Neuronal stem cell (in vitro differentiated cells): ENCODE measurements around the gene RNASE12.
A peak's percentile ranks its signal among the peaks of the same experiment; 100 is the strongest.

ENCODE experiments used
- DNase-seq: peaks from one replicate; pipeline ENCODE4 v3.0.0-alpha.2; 2013; ENCODE audit warnings: low spot score
- H2AFZ ChIP-seq: one replicate; pipeline ENCODE4 v1.6.1; 2013; ENCODE audit warnings: mild to moderate bottlenecking, low read length, inconsistent platforms
- H2AK5ac ChIP-seq: 2 replicates; pipeline ENCODE4 v1.6.1; 2013; ENCODE audit warnings: low read depth, mild to moderate bottlenecking, inconsistent platforms, low read length, moderate library complexity, mixed read lengths
- H2BK120ac ChIP-seq: 2 replicates; pipeline ENCODE4 v1.6.1; 2013; ENCODE audit warnings: low read depth, mild to moderate bottlenecking, inconsistent platforms, low read length, moderate library complexity, mixed read lengths
- H2BK12ac ChIP-seq: one replicate; pipeline ENCODE4 v1.6.1; 2013; ENCODE audit warnings: low read length, inconsistent platforms
- H2BK15ac ChIP-seq: 2 replicates; pipeline ENCODE4 v1.6.1; 2013; ENCODE audit warnings: mild to moderate bottlenecking, low read length, inconsistent platforms, mixed read lengths
- H2BK5ac ChIP-seq: one replicate; pipeline ENCODE4 v1.6.1; 2013; ENCODE audit warnings: inconsistent platforms, mild to moderate bottlenecking, low read length, moderate library complexity
- H3K14ac ChIP-seq: one replicate; pipeline ENCODE4 v1.6.1; 2013; ENCODE audit warnings: low read length, inconsistent platforms
- H3K18ac ChIP-seq: 2 replicates; pipeline ENCODE4 v1.6.1; 2013; ENCODE audit warnings: low read length, inconsistent platforms
- H3K23ac ChIP-seq: 2 replicates; pipeline ENCODE4 v1.6.1; 2013; ENCODE audit warnings: low read depth, mild to moderate bottlenecking, mixed read lengths, low read length, inconsistent platforms; ENCODE audit not compliant: poor library complexity
- H3K27ac ChIP-seq: replicated peaks from 3 replicates; pipeline ENCODE4 v1.5.1; 2013; ENCODE audit warnings: low read length, inconsistent platforms
- H3K27me3 ChIP-seq, 3 experiments: 2 replicates each; pipeline ENCODE4 v1.6.1; 2013; ENCODE audit warnings: low read length in 3 of 3, mild to moderate bottlenecking in 2 of 3, inconsistent platforms in 1 of 3, low read depth in 1 of 3, mixed read lengths in 1 of 3, moderate library complexity in 1 of 3; ENCODE audit not compliant: control insufficient read depth in 3 of 3, insufficient read depth in 3 of 3
- H3K36me3 ChIP-seq, 2 donors: replicated peaks in 1 of 2; 2 replicates each; pipeline ENCODE4 v1.6.1; 2013; ENCODE audit warnings: low read length in 2 of 2; ENCODE audit not compliant: control insufficient read depth in 2 of 2, insufficient read depth in 2 of 2
- H3K4ac ChIP-seq: 2 replicates; pipeline ENCODE4 v1.6.1; 2013; ENCODE audit warnings: inconsistent platforms, mild to moderate bottlenecking, low read length, moderate library complexity
- H3K4me1 ChIP-seq, 2 donors: 1 replicate in 1 of 2; 2 replicates in 1 of 2; pipeline ENCODE4 v1.6.1; 2013; ENCODE audit warnings: low read length in 2 of 2, low read depth in 1 of 2; ENCODE audit not compliant: control insufficient read depth in 2 of 2, insufficient read depth in 1 of 2
- H3K4me2 ChIP-seq: one replicate; pipeline ENCODE4 v1.6.1; 2013; ENCODE audit warnings: mild to moderate bottlenecking, low read length, inconsistent platforms; ENCODE audit not compliant: insufficient read depth, poor library complexity, severe bottlenecking
- H3K4me3 ChIP-seq, 2 donors: 2 replicates each; pipeline ENCODE4 v1.5.1; 2013; ENCODE audit warnings: low read length in 2 of 2, mild to moderate bottlenecking in 2 of 2, inconsistent platforms in 1 of 2, moderate library complexity in 1 of 2
- H3K79me1 ChIP-seq: one replicate; pipeline ENCODE4 v1.6.1; 2013; ENCODE audit warnings: low read depth, mild to moderate bottlenecking, inconsistent platforms, low read length, moderate library complexity
- H3K9ac ChIP-seq: one replicate; pipeline ENCODE4 v1.6.1; 2013; ENCODE audit warnings: mild to moderate bottlenecking, low read depth, low read length, inconsistent platforms; ENCODE audit not compliant: poor library complexity
- H3K9me3 ChIP-seq, 2 donors: replicated peaks in 1 of 2; 2 replicates each; pipeline versions ENCODE3 to v1.6.1; 2013; ENCODE audit warnings: low read length in 2 of 2, mild to moderate bottlenecking in 2 of 2, inconsistent platforms in 1 of 2, low read depth in 1 of 2, mixed read lengths in 1 of 2, moderate library complexity in 1 of 2; ENCODE audit not compliant: control insufficient read depth in 2 of 2, insufficient read depth in 1 of 2
- H4K8ac ChIP-seq: one replicate; pipeline ENCODE4 v1.6.1; 2013; ENCODE audit warnings: low read depth, mild to moderate bottlenecking, inconsistent platforms, low read length, moderate library complexity
- H4K91ac ChIP-seq: one replicate; pipeline ENCODE4 v1.6.1; 2013; ENCODE audit warnings: low read length, low read depth, mild to moderate bottlenecking, inconsistent platforms; ENCODE audit not compliant: poor library complexity
- WGBS, 2 donors: extraction: QIAGEN DNeasy Blood & Tissue Kit; methylation state at CpG; one replicate each; pipeline ENCODE4 v1.1.7; 2013; ENCODE audit warnings: missing lambda C conversion rate in 2 of 2, mixed read lengths in 1 of 2; ENCODE audit not compliant: insufficient read length in 2 of 2, insufficient replicate concordance in 1 of 2; ENCODE audit errors: extremely low coverage in 2 of 2; 5-methylcytosine and 5-hydroxymethylcytosine counted together

RNASE12 gene

GRCh38 chr14:20609215-20610001, 18.2 kb upstream of the RNASE12 start:
- H3K4ac ChIP-seq, result no peak overlapping the region
- no peak overlapping the region for H2BK15ac ChIP-seq
- H2BK12ac ChIP-seq, result no peak overlapping the region
- WGBS, 2 donors, result no CpG with 5 or more reads among the region's 44 CpGs
- H3K4me2 ChIP-seq, result peak overlapping the region; percentile 37
- no peak overlapping the region for H3K14ac ChIP-seq
- H2BK120ac ChIP-seq, result no peak overlapping the region
- H3K79me1 ChIP-seq, result no peaks in the 10 kb centered on the region
- H3K18ac ChIP-seq, result peak overlapping the region; percentile 92
- H2AK5ac ChIP-seq, result no peak overlapping the region
- H3K4me3 ChIP-seq, result peak overlapping the region; percentile 69 to 99
- no peak overlapping the region for H4K91ac ChIP-seq
- no peak overlapping the region for H2BK5ac ChIP-seq
- no peaks in the 10 kb centered on the region for H3K36me3 ChIP-seq
- no peak overlapping the region for H3K27ac ChIP-seq
- peak; percentile 87 for DNase-seq
- H3K23ac ChIP-seq, result no peak overlapping the region
- H3K9me3 ChIP-seq, result no peaks in the 10 kb centered on the region
- H2AFZ ChIP-seq, result peak overlapping the region; percentile 92
- H3K4me1 ChIP-seq, result no peaks in the 10 kb centered on the region
- H4K8ac ChIP-seq, result no peak overlapping the region
- H3K9ac ChIP-seq, result peak overlapping the region; percentile 89
- peaks cover 0 to 3% (median 3%) of the 10 kb centered on the region in 3 experiments for H3K27me3 ChIP-seq

- no peak overlapping the region for H2BK5ac ChIP-seq
Measured at GRCh38 chr14:20608383-20609110, 17.4 kb upstream of the RNASE12 start.

DNA sequence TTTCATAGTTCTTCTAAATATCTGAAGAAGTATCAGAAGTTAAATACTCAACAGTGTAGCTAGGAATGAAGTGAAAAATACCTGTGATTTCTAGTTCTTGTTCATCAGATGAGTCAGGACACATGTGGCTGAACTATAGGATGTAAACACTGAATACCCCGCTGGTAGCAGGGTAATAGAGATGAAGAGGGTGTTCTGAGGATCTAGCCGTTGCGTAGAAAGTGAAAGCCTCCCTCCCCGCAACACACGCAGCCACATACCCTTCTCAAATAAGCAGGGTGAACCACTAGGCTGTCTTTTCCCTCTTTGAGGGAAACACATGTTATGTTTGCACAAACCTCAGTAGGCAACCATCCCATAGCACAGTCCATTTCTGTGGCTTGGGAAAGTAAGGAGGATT, 16.4 kb upstream of the RNASE12 start:
- Histone ChIP-seq H3K4ac (no peak overlapping the region), H3K4me1 (no peaks in the 10 kb centered on the region), H3K18ac (no peak overlapping the region), H4K8ac (no peak overlapping the region), H3K27ac (no peak overlapping the region), H3K14ac (no peak overlapping the region), H2BK12ac (no peak overlapping the region), H2BK120ac (no peak overlapping the region), H3K4me2 (no peak overlapping the region), H2BK5ac (no peak overlapping the region), H4K91ac (no peak overlapping the region), H2BK15ac (no peak overlapping the region), H3K4me3 (no peak overlapping the region), H3K9me3 (no peaks in the 10 kb centered on the region), H3K79me1 (no peaks in the 10 kb centered on the region), H3K9ac (no peak overlapping the region), H2AK5ac (no peak overlapping the region), H3K27me3 (peaks cover 0 to 3% (median 3%) of the 10 kb centered on the region in 3 experiments), H2AFZ (no peak overlapping the region), H3K36me3 (no peaks in the 10 kb centered on the region), H3K23ac (no peak overlapping the region)
- no CpG with 5 or more reads among the region's 5 CpGs for WGBS, 2 donors
- DNase-seq, result no peak

More at GRCh38 chr14:20608383-20609110, 17.4 kb upstream of the RNASE12 start:
- Histone ChIP-seq H3K27ac (no peak overlapping the region), H3K4ac (no peak overlapping the region), H2BK120ac (no peak overlapping the region), H3K18ac (no peak overlapping the region), H3K14ac (no peak overlapping the region), H3K79me1 (no peaks in the 10 kb centered on the region), H3K27me3 (peaks cover 0 to 3% (median 3%) of the 10 kb centered on the region in 3 experiments), H2BK15ac (no peak overlapping the region), H4K8ac (no peak overlapping the region), H3K4me1 (no peaks in the 10 kb centered on the region), H3K9ac (no peak overlapping the region), H2AK5ac (no peak overlapping the region), H2BK12ac (no peak overlapping the region), H2AFZ (no peak overlapping the region), H3K4me3 (no peak overlapping the region), H3K4me2 (no peak overlapping the region), H3K23ac (no peak overlapping the region), H3K36me3 (no peaks in the 10 kb centered on the region), H4K91ac (no peak overlapping the region), H3K9me3 (no peaks in the 10 kb centered on the region)
- WGBS, 2 donors, result no CpG with 5 or more reads among the region's 7 CpGs
- DNase-seq, result no peak

GRCh38 chr14:20606902-20607242, 15.7 kb upstream of the RNASE12 start:
- Histone ChIP-seq H3K23ac (no peak overlapping the region), H4K8ac (no peak overlapping the region), H3K4me1 (no peaks in the 10 kb centered on the region), H2BK12ac (no peak overlapping the region), H3K36me3 (no peaks in the 10 kb centered on the region), H3K4me2 (no peak overlapping the region), H3K14ac (no peak overlapping the region), H3K9ac (no peak overlapping the region), H2BK120ac (no peak overlapping the region), H3K27ac (no peak overlapping the region), H4K91ac (no peak overlapping the region), H2AFZ (no peak overlapping the region), H2AK5ac (no peak overlapping the region), H3K27me3 (peaks cover 0 to 3% (median 3%) of the 10 kb centered on the region in 3 experiments), H3K18ac (no peak overlapping the region), H3K9me3 (no peaks in the 10 kb centered on the region), H3K79me1 (no peaks in the 10 kb centered on the region), H2BK5ac (no peak overlapping the region), H2BK15ac (no peak overlapping the region), H3K4me3 (no peak overlapping the region), H3K4ac (no peak overlapping the region)
- no peak for DNase-seq
- no CpG with 5 or more reads among the region's 2 CpGs for WGBS, 2 donors
